SU-DHL-6 (cell line): Measurements from ENCODE around the gene AGAP1.

Source experiments
- H2AFZ ChIP-seq: fragments of 200-600 bp; sonication (generic); 2 replicates; pipeline ENCODE4 v1.6.1; 2014; ENCODE audit warnings: low read depth, mild to moderate bottlenecking, moderate library complexity, mixed read lengths, antibody characterized with exemption, low read length; ENCODE audit not compliant: severe bottlenecking
- H3F3A ChIP-seq: fragments of 200-600 bp; shearing (Covaris generic); 2 replicates; pipeline ENCODE4 v1.6.0; 2016; ENCODE audit warnings: antibody characterized with exemption, mild to moderate bottlenecking; ENCODE audit not compliant: insufficient read depth
- H3K27ac ChIP-seq: fragments of 200-600 bp; sonication (generic); 2 replicates; pipeline ENCODE4 v1.5.1; 2016; ENCODE audit warnings: low read depth, mild to moderate bottlenecking, low read length, moderate library complexity, mixed read lengths
- H3K27me3 ChIP-seq: fragments of 200-600 bp; sonication (generic), shearing (Covaris generic); 2 replicates; pipeline ENCODE4 v1.6.0; 2014; ENCODE audit warnings: mild to moderate bottlenecking, low read length
- H3K36me3 ChIP-seq: fragments of 200-600 bp; sonication (generic); 2 replicates; pipeline ENCODE4 v1.6.1; 2014; ENCODE audit warnings: mild to moderate bottlenecking, low read length, mixed read lengths
- H3K4me2 ChIP-seq: fragments of 300-600, 200-600 bp; shearing (Covaris generic), sonication (generic); 2 replicates; pipeline ENCODE4 v1.6.0; 2014; ENCODE audit warnings: low read length, low read depth, mild to moderate bottlenecking; ENCODE audit not compliant: poor library complexity, severe bottlenecking
- H3K4me3 ChIP-seq: fragments of 200-600 bp; sonication (generic); 2 replicates; pipeline ENCODE4 v1.5.1; 2014; ENCODE audit warnings: antibody characterized with exemption, low read length, mild to moderate bottlenecking, mixed read lengths; ENCODE audit not compliant: insufficient read depth, poor library complexity, severe bottlenecking
- H3K79me2 ChIP-seq: fragments of 200-600 bp; sonication (generic); 2 replicates; pipeline ENCODE4 v1.6.1; 2014; ENCODE audit warnings: mild to moderate bottlenecking, low read length, moderate library complexity; ENCODE audit not compliant: insufficient read depth
- H3K9ac ChIP-seq: fragments of 200-600 bp; sonication (generic); 2 replicates; pipeline ENCODE4 v1.7.0; 2014; ENCODE audit warnings: mild to moderate bottlenecking, low read length
- H3K9me2 ChIP-seq: fragments of 200-600 bp; sonication (generic); replicated peaks from 2 replicates; pipeline ENCODE4 v1.6.1; 2014; ENCODE audit warnings: low read length; ENCODE audit not compliant: insufficient read depth
- H3K9me3 ChIP-seq: fragments of 200-600 bp; sonication (generic); 2 replicates; pipeline ENCODE4 v1.6.1; 2014; ENCODE audit warnings: low read length, mixed read lengths; ENCODE audit not compliant: insufficient read depth
- H4K20me1 ChIP-seq: fragments of 200-600 bp; sonication (generic); 2 replicates; pipeline ENCODE4 v1.6.1; 2014; ENCODE audit warnings: low read depth, mild to moderate bottlenecking, antibody characterized with exemption, low read length, moderate library complexity, mixed read lengths
- EZH2phosphoT487 ChIP-seq: fragments of 200-600 bp; sonication (generic), shearing (Covaris generic); conservative IDR thresholded peaks from 2 replicates; pipeline ENCODE4 v1.6.1; 2018; ENCODE audit warnings: mild to moderate bottlenecking, antibody characterized with exemption, low read length, moderate library complexity, mixed read lengths
- TF ChIP-seq, protein P1 (sequence below): fragments of 200-600 bp; sonication (generic); IDR thresholded peaks from one replicate; pipeline ENCODE4 v1.5.1; 2017; ENCODE audit warnings: antibody characterized with exemption, mild to moderate bottlenecking, low read length, moderate library complexity; ENCODE audit not compliant: insufficient read depth, poor library complexity, severe bottlenecking

AGAP1 gene

GRCh38 chr2:235553291-235553690 lies 59.4 kb downstream of the AGAP1 start:
- no peaks in the 10 kb centered on the region for H3K9me2 ChIP-seq
- H3K27ac ChIP-seq = no peak overlapping the region
- H3F3A ChIP-seq = no peaks in the 10 kb centered on the region
- no peak overlapping the region for H3K4me3 ChIP-seq
- H3K9ac ChIP-seq = no peak overlapping the region
- no peaks in the 10 kb centered on the region for H3K36me3 ChIP-seq
- no peak for TF ChIP-seq EZH2phosphoT487
- TF ChIP-seq, protein P1, sequence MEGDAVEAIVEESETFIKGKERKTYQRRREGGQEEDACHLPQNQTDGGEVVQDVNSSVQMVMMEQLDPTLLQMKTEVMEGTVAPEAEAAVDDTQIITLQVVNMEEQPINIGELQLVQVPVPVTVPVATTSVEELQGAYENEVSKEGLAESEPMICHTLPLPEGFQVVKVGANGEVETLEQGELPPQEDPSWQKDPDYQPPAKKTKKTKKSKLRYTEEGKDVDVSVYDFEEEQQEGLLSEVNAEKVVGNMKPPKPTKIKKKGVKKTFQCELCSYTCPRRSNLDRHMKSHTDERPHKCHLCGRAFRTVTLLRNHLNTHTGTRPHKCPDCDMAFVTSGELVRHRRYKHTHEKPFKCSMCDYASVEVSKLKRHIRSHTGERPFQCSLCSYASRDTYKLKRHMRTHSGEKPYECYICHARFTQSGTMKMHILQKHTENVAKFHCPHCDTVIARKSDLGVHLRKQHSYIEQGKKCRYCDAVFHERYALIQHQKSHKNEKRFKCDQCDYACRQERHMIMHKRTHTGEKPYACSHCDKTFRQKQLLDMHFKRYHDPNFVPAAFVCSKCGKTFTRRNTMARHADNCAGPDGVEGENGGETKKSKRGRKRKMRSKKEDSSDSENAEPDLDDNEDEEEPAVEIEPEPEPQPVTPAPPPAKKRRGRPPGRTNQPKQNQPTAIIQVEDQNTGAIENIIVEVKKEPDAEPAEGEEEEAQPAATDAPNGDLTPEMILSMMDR = no peak
- no peaks in the 10 kb centered on the region for H3K27me3 ChIP-seq
- H3K79me2 ChIP-seq = no peaks in the 10 kb centered on the region
- no peak overlapping the region for H3K4me2 ChIP-seq
- no peak overlapping the region for H2AFZ ChIP-seq
- no peaks in the 10 kb centered on the region for H4K20me1 ChIP-seq
- H3K9me3 ChIP-seq = no peaks in the 10 kb centered on the region

DNA sequence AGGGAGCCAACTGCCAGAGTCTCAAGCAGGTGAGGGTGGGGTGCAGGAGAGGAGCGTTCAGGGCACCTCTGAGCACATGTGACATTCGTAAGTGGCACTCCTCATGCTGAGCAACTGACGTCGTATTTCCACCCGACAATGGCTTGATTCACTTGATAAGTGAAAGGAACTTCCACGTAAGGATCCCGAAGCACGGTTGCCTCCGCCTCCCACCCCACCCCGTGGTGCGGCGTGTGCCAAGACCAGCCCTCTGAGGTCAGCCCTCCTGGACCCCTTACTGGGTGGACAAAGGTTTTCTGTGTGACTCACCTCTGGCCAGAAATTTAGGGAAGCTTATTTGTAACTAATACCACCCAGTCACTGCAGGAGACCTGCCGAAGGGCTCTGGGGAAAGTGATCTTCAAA lies 59.9 kb downstream of the AGAP1 start:
- TF ChIP-seq, protein P1 = no peak
- no peak for TF ChIP-seq EZH2phosphoT487
- H4K20me1 ChIP-seq = no peaks in the 10 kb centered on the region
- H3K79me2 ChIP-seq = no peaks in the 10 kb centered on the region

DNA sequence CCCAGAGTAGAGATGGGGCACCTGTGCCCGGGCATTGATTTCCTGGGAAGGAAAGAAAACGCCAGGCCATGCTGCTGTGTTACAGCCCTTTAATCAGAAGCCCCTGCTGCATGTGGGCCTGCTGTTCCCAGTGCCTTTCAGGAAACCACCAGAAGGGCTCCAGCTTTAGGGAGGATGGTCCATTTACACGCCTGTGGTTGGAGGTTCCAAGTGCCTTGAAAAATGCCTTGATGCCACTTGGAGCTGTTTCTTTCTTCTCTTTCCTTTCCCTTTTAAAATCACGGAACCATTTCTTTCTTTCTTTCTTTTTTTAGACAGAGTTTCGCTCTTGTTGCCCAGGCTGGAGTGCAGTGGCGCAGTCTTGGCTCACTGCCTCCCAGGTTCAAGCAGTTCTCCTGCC lies 60.5 kb downstream of the AGAP1 start:
- Histone ChIP-seq H3K9me3 (no peaks in the 10 kb centered on the region), H3K27me3 (no peaks in the 10 kb centered on the region), H2AFZ (no peak overlapping the region), H3K9me2 (no peaks in the 10 kb centered on the region), H3K4me2 (no peak overlapping the region), H3K9ac (no peak overlapping the region), H4K20me1 (no peaks in the 10 kb centered on the region), H3K4me3 (no peak overlapping the region), H3K36me3 (no peaks in the 10 kb centered on the region), H3F3A (no peaks in the 10 kb centered on the region), H3K79me2 (no peaks in the 10 kb centered on the region), H3K27ac (no peak overlapping the region)
- TF ChIP-seq, protein P1 = no peak
- no peak for TF ChIP-seq EZH2phosphoT487

More for the DNA sequence above, 59.9 kb downstream of the AGAP1 start:
- H3K36me3 ChIP-seq = no peaks in the 10 kb centered on the region
- H2AFZ ChIP-seq = no peak overlapping the region
- no peaks in the 10 kb centered on the region for H3K9me2 ChIP-seq
- H3K27me3 ChIP-seq = no peaks in the 10 kb centered on the region
- no peak overlapping the region for H3K9ac ChIP-seq
- no peaks in the 10 kb centered on the region for H3F3A ChIP-seq
- H3K4me2 ChIP-seq = no peak overlapping the region
- no peak overlapping the region for H3K27ac ChIP-seq
- no peaks in the 10 kb centered on the region for H3K9me3 ChIP-seq
- no peak overlapping the region for H3K4me3 ChIP-seq

- Histone ChIP-seq H3F3A (no peaks in the 10 kb centered on the region), H3K36me3 (no peaks in the 10 kb centered on the region), H3K4me3 (no peak overlapping the region), H3K9ac (no peak overlapping the region), H3K4me2 (no peak overlapping the region), H2AFZ (no peak overlapping the region), H4K20me1 (no peaks in the 10 kb centered on the region), H3K79me2 (no peaks in the 10 kb centered on the region), H3K9me3 (no peaks in the 10 kb centered on the region), H3K27ac (no peak overlapping the region), H3K27me3 (no peaks in the 10 kb centered on the region), H3K9me2 (no peaks in the 10 kb centered on the region)
- TF ChIP-seq EZH2phosphoT487 = no peak
- TF ChIP-seq, protein P1 = no peak
Observed at GRCh38 chr2:235554936-235555335, 61.1 kb downstream of the AGAP1 start.
